Neural progenitor cell (in vitro differentiated cells): ENCODE results near the gene KRTAP1-3. TPM values are rescaled to one million over a fixed set of nuclear protein-coding genes. Genes with fewer than 3 reads are reported as not detected.
"Not testable (repeated sequence)": the region's sequence is repeated elsewhere in the genome, so short reads cannot be mapped to it uniquely, and the experiment has no call there.

Experiments
- DNase-seq: peaks from one replicate; pipeline ENCODE4 v3.0.0-alpha.2; 2016; ENCODE audit warnings: low spot score
- H2AFZ ChIP-seq: fragments of 200-600 bp; sonication (generic); replicated peaks from 2 replicates; pipeline ENCODE4 v1.6.1; 2016; ENCODE audit warnings: antibody characterized with exemption
- H3F3A ChIP-seq: fragments of 200-600 bp; sonication (generic); 2 replicates; pipeline ENCODE4 v1.6.1; 2016; ENCODE audit warnings: antibody characterized with exemption, low read depth
- H3K27ac ChIP-seq: fragments of 200-600 bp; sonication (generic); 2 replicates; pipeline ENCODE4 v1.5.1; 2016; ENCODE audit warnings: mild to moderate bottlenecking
- H3K27me3 ChIP-seq: fragments of 200-600 bp; sonication (generic); 2 replicates; pipeline ENCODE4 v1.6.1; 2016; ENCODE audit warnings: mild to moderate bottlenecking, moderate library complexity
- H3K36me3 ChIP-seq: fragments of 200-600 bp; sonication (generic); 2 replicates; pipeline ENCODE4 v1.5.1; 2016
- H3K4me1 ChIP-seq: fragments of 200-600 bp; sonication (generic); 2 replicates; pipeline ENCODE4 v1.6.1; 2016; ENCODE audit warnings: mixed run types
- H3K4me2 ChIP-seq: fragments of 200-600 bp; sonication (generic); 2 replicates; pipeline ENCODE4 v1.6.1; 2016
- H3K4me3 ChIP-seq: fragments of 200-600 bp; sonication (generic); 2 replicates; pipeline ENCODE4 v1.5.1; 2016
- H3K79me2 ChIP-seq: fragments of 200-600 bp; sonication (generic); 2 replicates; pipeline ENCODE4 v1.6.1; 2016; ENCODE audit warnings: low read depth
- H3K9ac ChIP-seq: fragments of 200-600 bp; sonication (generic); 2 replicates; pipeline ENCODE4 v1.6.1; 2016
- H3K9me3 ChIP-seq: fragments of 200-600 bp; sonication (generic); 2 replicates; pipeline ENCODE4 v1.5.1; 2016; ENCODE audit warnings: low read depth
- H4K20me1 ChIP-seq: fragments of 200-600 bp; sonication (generic); 2 replicates; pipeline ENCODE4 v1.6.1; 2016; ENCODE audit warnings: low read depth
- H3K27ac Mint-ChIP-seq: 3 replicates; pipeline ENCODE4 v1.8.0; 2021; ENCODE audit warnings: mixed read lengths
- H3K27me3 Mint-ChIP-seq: 2 replicates; pipeline ENCODE4 v1.8.0; 2022; ENCODE audit warnings: low read depth, mild to moderate bottlenecking, inconsistent platforms, moderate library complexity, mixed read lengths; ENCODE audit not compliant: insufficient read depth
- H3K36me3 Mint-ChIP-seq: 3 replicates; pipeline ENCODE4 v1.8.0; 2021; ENCODE audit warnings: mixed read lengths
- H3K4me1 Mint-ChIP-seq: 3 replicates; pipeline ENCODE4 v1.8.0; 2021; ENCODE audit warnings: mixed read lengths
- H3K4me3 Mint-ChIP-seq: 3 replicates; pipeline ENCODE4 v1.8.0; 2021; ENCODE audit warnings: mild to moderate bottlenecking, moderate library complexity, mixed read lengths
- H3K9me3 Mint-ChIP-seq: 3 replicates; pipeline ENCODE4 v1.8.0; 2020; ENCODE audit warnings: mixed read lengths
- CTCF ChIP-seq: fragments of 200-600 bp; sonication (generic); IDR thresholded peaks from 2 replicates; pipeline ENCODE4 v1.5.1; 2017; ENCODE audit warnings: antibody characterized with exemption, mild to moderate bottlenecking
- EZH2 ChIP-seq: fragments of 200-600 bp; sonication (generic); IDR thresholded peaks from 2 replicates; pipeline ENCODE4 v1.6.1; 2017; ENCODE audit warnings: antibody characterized with exemption, mild to moderate bottlenecking, moderate library complexity
- EZH2phosphoT487 ChIP-seq: fragments of 200-600 bp; sonication (generic); IDR thresholded peaks from 2 replicates; pipeline ENCODE4 v1.6.1; 2017; ENCODE audit warnings: antibody characterized with exemption
- total RNA-seq: library from RNA; depleted of rRNA; stranded (reverse); fragments of >200 nt; gene quantifications from 2 replicates; pipeline ENCODE4 v1.2.3, GENCODE V29; 2015; ENCODE audit warnings: low replicate concordance

Gene KRTAP1-3
- total RNA-seq = not detected in 2 replicates

- not testable (repeated sequence) for H3F3A ChIP-seq, H3K36me3 ChIP-seq, H3K9ac ChIP-seq, DNase-seq, H3K79me2 ChIP-seq, H3K27ac ChIP-seq, H2AFZ ChIP-seq, H3K27ac Mint-ChIP-seq, H3K4me3 ChIP-seq, H3K36me3 Mint-ChIP-seq, H4K20me1 ChIP-seq, H3K9me3 Mint-ChIP-seq, H3K4me2 ChIP-seq, H3K4me3 Mint-ChIP-seq, H3K27me3 ChIP-seq, H3K9me3 ChIP-seq, H3K4me1 Mint-ChIP-seq, H3K27me3 Mint-ChIP-seq, H3K4me1 ChIP-seq
These were observed at the start of gene KRTAP1-3 for GRCh38 chr17:41034346-41034935. Gene KRTAP1-3 (minus strand): TSS chr17:41034874. CDS start chr17:41034821, 53 bp downstream.

- H3K4me3 ChIP-seq, H3K4me2 ChIP-seq, H3K9me3 ChIP-seq, H4K20me1 ChIP-seq, H3K4me1 ChIP-seq, H3K36me3 ChIP-seq, H3K27ac ChIP-seq, H3K36me3 Mint-ChIP-seq, H3K9me3 Mint-ChIP-seq, H3K27me3 Mint-ChIP-seq, H3K27ac Mint-ChIP-seq, DNase-seq, H3F3A ChIP-seq, H3K4me1 Mint-ChIP-seq, H3K4me3 Mint-ChIP-seq, H3K27me3 ChIP-seq, H3K9ac ChIP-seq, H2AFZ ChIP-seq, H3K79me2 ChIP-seq: not testable (repeated sequence)
These were observed 49.6 kb upstream of the KRTAP1-3 start, which contains the start of gene KRTAP4-7 for GRCh38 chr17:41084100-41084856. Gene KRTAP4-7 (plus strand): TSS chr17:41084150. CDS start chr17:41084207, 57 bp downstream.

GRCh38 chr17:41083427-41083826 is 48.8 kb upstream of the KRTAP1-3 start:
- not testable (repeated sequence) for H3K27ac ChIP-seq, H3K9ac ChIP-seq, H3K79me2 ChIP-seq, H3K4me1 Mint-ChIP-seq, H3F3A ChIP-seq, H3K4me3 Mint-ChIP-seq, H3K36me3 Mint-ChIP-seq, H3K9me3 Mint-ChIP-seq, H4K20me1 ChIP-seq, H3K4me3 ChIP-seq, H3K27me3 Mint-ChIP-seq, H2AFZ ChIP-seq, H3K27me3 ChIP-seq, H3K36me3 ChIP-seq, H3K4me1 ChIP-seq, H3K27ac Mint-ChIP-seq, DNase-seq, H3K4me2 ChIP-seq, H3K9me3 ChIP-seq

- Histone ChIP-seq H3F3A (no peaks in the 10 kb centered on the region), H4K20me1 (no peaks in the 10 kb centered on the region), H3K27ac (no peak overlapping the region), H3K9me3 (no peaks in the 10 kb centered on the region), H3K27me3 (no peaks in the 10 kb centered on the region), H2AFZ (no peak overlapping the region), H3K4me2 (no peak overlapping the region), H3K36me3 (no peaks in the 10 kb centered on the region), H3K4me3 (no peak overlapping the region), H3K4me1 (no peaks in the 10 kb centered on the region), H3K9ac (no peak overlapping the region), H3K79me2 (no peaks in the 10 kb centered on the region)
- Mint-ChIP-seq H3K4me3 (no peak overlapping the region), H3K36me3 (no peaks in the 10 kb centered on the region), H3K4me1 (peaks cover 2% of the 10 kb centered on the region), H3K9me3 (no peaks in the 10 kb centered on the region), H3K27ac (no peak overlapping the region), H3K27me3 (no peaks in the 10 kb centered on the region)
- TF ChIP-seq EZH2 (no peak), CTCF (no peak), EZH2phosphoT487 (no peak)
- DNase-seq = no peak
These were observed 48.0 kb upstream of the KRTAP1-3 start for GRCh38 chr17:41082626-41083025.
